OCI-LY7 (cell line): Measurements from ENCODE around the gene WDR44. TPM values are rescaled to one million over a fixed set of nuclear protein-coding genes. Genes with fewer than 3 reads are reported as not detected.
A peak's percentile ranks its signal among the peaks of the same experiment; 100 is the strongest.

Source experiments
- BruUV-seq: library from RNA; stranded (reverse); fragments of 400-500 nt; replicated peaks from 2 replicates; lab custom pipeline; 2021; lab: Mats Ljungman, UMichigan
- CTCF ChIA-PET: fragments of 300-600 bp; sonication (Branson Sonifier 250); formaldehyde crosslinking; loops from one replicate; lab custom pipeline; 2022; ENCODE audit warnings: antibody characterized with exemption; ENCODE audit not compliant: unreplicated experiment; lab: Charles Lee
- POLR2A ChIA-PET: fragments of 300-600 bp; sonication (Branson Sonifier 250); formaldehyde crosslinking; loops from one replicate; lab custom pipeline; 2022; ENCODE audit warnings: antibody characterized with exemption; lab: Charles Lee
- DNase-seq: peaks from one replicate; pipeline ENCODE4 v3.0.0-alpha.2; 2015; ENCODE audit warnings: low spot score
- H2AFZ ChIP-seq: fragments of 200-600 bp; sonication (generic), shearing (Covaris generic); 2 replicates; pipeline ENCODE4 v1.6.1; 2014; ENCODE audit warnings: mild to moderate bottlenecking, antibody characterized with exemption, low read length, moderate library complexity
- H3K27ac ChIP-seq: fragments of 200-600 bp; sonication (generic); 2 replicates; pipeline ENCODE4 v1.5.1; 2014; ENCODE audit warnings: mixed run types, low read depth, mild to moderate bottlenecking, moderate library complexity, low read length, inconsistent platforms; ENCODE audit not compliant: poor library complexity, severe bottlenecking
- H3K36me3 ChIP-seq: fragments of 200-600 bp; sonication (generic); 2 replicates; pipeline ENCODE4 v1.6.1; 2014; ENCODE audit warnings: mild to moderate bottlenecking, antibody characterized with exemption, low read length, moderate library complexity, mixed read lengths; ENCODE audit not compliant: insufficient read depth
- H3K4me1 ChIP-seq: fragments of 200-600 bp; sonication (generic); 2 replicates; pipeline ENCODE4 v1.5.1; 2014; ENCODE audit warnings: mild to moderate bottlenecking, low read length; ENCODE audit not compliant: insufficient read depth, poor library complexity, severe bottlenecking
- H3K4me2 ChIP-seq: fragments of 200-600 bp; sonication (generic); 2 replicates; pipeline ENCODE4 v1.6.1; 2014; ENCODE audit warnings: mild to moderate bottlenecking, low read length
- H3K4me3 ChIP-seq: fragments of 200-600 bp; sonication (generic); 2 replicates; pipeline ENCODE4 v1.5.1; 2014; ENCODE audit warnings: mild to moderate bottlenecking, low read depth, low read length; ENCODE audit not compliant: poor library complexity, severe bottlenecking
- H3K79me2 ChIP-seq: fragments of 200-600 bp; sonication (generic); 2 replicates; pipeline ENCODE4 v1.6.1; 2016; ENCODE audit warnings: low read depth, mild to moderate bottlenecking, low read length, moderate library complexity, mixed read lengths; ENCODE audit not compliant: insufficient read depth
- H3K9me2 ChIP-seq: fragments of 200-600 bp; sonication (generic); 2 replicates; pipeline ENCODE4 v1.6.1; 2016; ENCODE audit warnings: mild to moderate bottlenecking, low read length, mixed read lengths; ENCODE audit not compliant: insufficient read depth
- H3K9me3 ChIP-seq: fragments of 200-600 bp; sonication (generic); 2 replicates; pipeline ENCODE4 v1.6.1; 2014; ENCODE audit warnings: mild to moderate bottlenecking, mixed run types, low read length, mixed read lengths
- H4K20me1 ChIP-seq: fragments of 200-600 bp; sonication (generic); 2 replicates; pipeline ENCODE4 v1.6.1; 2014; ENCODE audit warnings: mild to moderate bottlenecking, antibody characterized with exemption, low read length, moderate library complexity, mixed read lengths; ENCODE audit not compliant: insufficient read depth
- CTCF ChIP-seq: fragments of 200-600 bp; sonication (generic); conservative IDR thresholded peaks from 2 replicates; pipeline ENCODE4 v1.5.1; 2014; ENCODE audit warnings: mild to moderate bottlenecking, antibody characterized with exemption, low read length, moderate library complexity, mixed read lengths
- EZH2phosphoT487 ChIP-seq: fragments of 200-600 bp; sonication (generic); IDR thresholded peaks from 2 replicates; pipeline ENCODE4 v1.6.1; 2018; ENCODE audit warnings: low read depth, borderline replicate concordance, mild to moderate bottlenecking, mixed run types, antibody characterized with exemption, low read length, moderate library complexity, mixed read lengths
- intact Hi-C: fragments of 100-400 bp; cut with micrococcal nuclease; formaldehyde crosslinking; loops from one replicate; pipeline ENCODE4 v1.10.0; 2022; ENCODE audit not compliant: unreplicated experiment
- total RNA-seq, 2 experiments: library from RNA; depleted of rRNA in 1 of 2; stranded (reverse); fragments of >200 nt in 1 of 2; shearing (Covaris generic) in 1 of 2; gene quantifications; 2 replicates each; pipeline ENCODE4 v1.2.3, GENCODE V29; 2014 to 2022

WDR44 gene
- total RNA-seq, 2 experiments from 2014 or later, result 9.3 to 9.9 TPM

- H3K4me1 ChIP-seq, result no peaks in the 10 kb centered on the region
- no peak for TF ChIP-seq EZH2phosphoT487
- TF ChIP-seq CTCF, result no peak
- H2AFZ ChIP-seq, result no peak overlapping the region
- POLR2A ChIA-PET, result no interaction called here
- no peak overlapping the region for H3K4me3 ChIP-seq
- H3K9me2 ChIP-seq, result no peaks in the 10 kb centered on the region
- DNase-seq, result no peak
- no peaks in the 10 kb centered on the region for H3K36me3 ChIP-seq
- intact Hi-C loops, result no loop called here
- H3K79me2 ChIP-seq, result no peaks in the 10 kb centered on the region
- no peak overlapping the region for H3K4me2 ChIP-seq
- H3K27ac ChIP-seq, result no peak overlapping the region
- H3K9me3 ChIP-seq, result no peaks in the 10 kb centered on the region
- CTCF ChIA-PET, result no interaction called here
- BruUV-seq, result no TSS peak
- no peaks in the 10 kb centered on the region for H4K20me1 ChIP-seq
These were observed 8.2 kb upstream of the WDR44 start for GRCh38 chrX:118337687-118338086.

- Histone ChIP-seq H3K79me2 (no peaks in the 10 kb centered on the region), H3K4me3 (no peak overlapping the region), H2AFZ (no peak overlapping the region), H3K9me2 (no peaks in the 10 kb centered on the region), H3K27ac (no peak overlapping the region), H3K4me2 (no peak overlapping the region), H3K9me3 (no peaks in the 10 kb centered on the region), H3K36me3 (no peaks in the 10 kb centered on the region), H4K20me1 (no peaks in the 10 kb centered on the region), H3K4me1 (no peaks in the 10 kb centered on the region)
- DNase-seq, result no peak
- BruUV-seq, result no TSS peak
- POLR2A ChIA-PET, result no interaction called here
- CTCF ChIA-PET, result no interaction called here
- intact Hi-C loops, result no loop called here
- TF ChIP-seq EZH2phosphoT487, result no peak
- no peak for TF ChIP-seq CTCF
These were observed 7.0 kb upstream of the WDR44 start for GRCh38 chrX:118338930-118339329.

- no TSS peak for BruUV-seq
- peak overlapping the region; percentile 80 for H3K4me2 ChIP-seq
- H3K4me1 ChIP-seq, result peaks cover 20% of the 10 kb centered on the region
- POLR2A ChIA-PET, result interaction anchor here (0.7 to 1.3 kb wide), 2 partner anchors 47 to 156 kb away, joined by 3 read pairs; no protein-coding TSS in a partner anchor
- peaks cover 9% of the 10 kb centered on the region; the same call in 1 of the 2 replicates for H4K20me1 ChIP-seq
- H3K79me2 ChIP-seq, result peaks cover 32% of the 10 kb centered on the region
- H3K9me3 ChIP-seq, result no peaks in the 10 kb centered on the region
- peak overlapping the region; percentile 31 for H3K27ac ChIP-seq
- H2AFZ ChIP-seq, result peak overlapping the region; percentile 88
- peak overlapping the region; percentile 67 for H3K4me3 ChIP-seq
- no peaks in the 10 kb centered on the region for H3K36me3 ChIP-seq
- no peak for TF ChIP-seq EZH2phosphoT487
- TF ChIP-seq CTCF, result no peak
- no peak for DNase-seq
- H3K9me2 ChIP-seq, result no peaks in the 10 kb centered on the region
- intact Hi-C loops, result loop anchor here (5.0 to 10.0 kb wide), 2 partner anchors 133 to 260 kb away; no protein-coding TSS in a partner anchor
- CTCF ChIA-PET, result no interaction called here
These were observed 852 bp upstream of the WDR44 start for GRCh38 chrX:118345045-118345463.
